ENCODE data around the gene PMAIP1.
"Not testable (repeated sequence)": the region's sequence is repeated elsewhere in the genome, so short reads cannot be mapped to it uniquely, and the experiment has no call there.

PMAIP1 gene

DNA sequence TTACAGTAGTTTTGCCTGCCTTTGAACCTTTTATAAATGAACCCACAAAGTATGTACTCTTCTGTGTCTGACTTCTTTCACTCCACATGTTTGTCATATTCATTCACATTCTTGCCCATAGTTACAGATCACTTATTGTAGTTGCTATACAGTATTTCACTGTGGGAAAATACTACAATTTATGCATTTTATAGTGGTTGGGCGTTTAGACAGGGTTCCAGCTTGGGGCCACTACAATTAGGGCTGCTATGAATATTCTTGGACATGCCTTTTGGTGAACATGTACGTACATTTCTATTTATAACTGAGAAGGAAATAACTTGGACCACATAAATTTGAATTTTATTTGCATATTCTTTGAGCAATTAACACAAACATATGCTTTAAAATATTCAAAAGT, 15.4 kb upstream of the PMAIP1 start:
- no peak for DNase-seq (ENCODE audit: low spot score)

DNA sequence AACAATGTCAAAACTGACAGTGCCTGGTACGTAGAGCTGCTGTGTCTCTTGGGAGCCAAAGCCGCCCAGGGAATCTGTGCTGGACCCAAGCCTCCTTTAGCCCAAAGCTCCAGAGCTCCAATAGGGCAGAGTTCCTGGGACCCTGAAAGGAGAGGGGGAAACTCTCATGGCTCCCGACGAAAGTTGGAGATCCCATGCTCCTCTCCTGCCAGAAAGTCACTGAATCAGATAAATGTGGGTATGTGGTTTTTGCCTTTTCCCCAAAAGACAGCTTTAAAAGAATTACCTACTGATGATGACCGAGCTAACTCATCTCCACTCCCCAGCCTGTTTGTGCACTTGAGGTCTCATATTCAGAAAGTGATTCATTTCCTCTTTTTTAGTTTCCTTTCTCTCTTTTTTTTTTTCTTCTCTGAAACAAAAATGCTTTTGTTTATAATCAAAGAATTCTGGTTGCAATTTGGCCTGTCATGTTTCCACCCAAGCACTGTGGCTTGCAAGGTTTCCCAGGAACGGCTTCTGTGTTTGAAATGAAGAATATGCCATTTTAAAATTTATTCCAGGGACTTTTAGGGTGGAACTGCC, 14.1 kb upstream of the PMAIP1 start:
- peak; percentile 44 for DNase-seq (ENCODE audit: low spot score)

DNA sequence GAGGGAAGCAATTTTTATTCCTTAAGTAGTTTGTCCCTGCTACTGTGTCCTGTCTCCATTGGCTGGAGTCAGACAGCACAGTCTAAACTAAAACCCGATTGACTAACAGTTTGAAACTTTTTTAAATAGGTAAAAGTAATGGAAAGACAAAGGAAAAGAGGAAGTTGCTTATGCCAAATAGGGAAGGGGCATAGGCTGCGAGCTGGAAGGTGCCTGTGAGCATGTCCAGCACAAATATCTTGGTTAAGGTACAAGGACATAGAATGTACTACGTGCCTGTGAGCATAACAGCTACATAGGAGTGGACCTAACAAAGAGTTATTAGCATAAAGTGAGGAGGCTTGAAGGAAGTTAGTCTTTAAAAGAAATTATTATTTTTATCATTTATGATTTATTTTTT, 13.4 kb upstream of the PMAIP1 start:
- not testable (repeated sequence) for DNase-seq (ENCODE audit: low spot score)

- DNase-seq (ENCODE audit: low spot score), result no peak
These were observed 7.7 kb upstream of the PMAIP1 start for GRCh38 chr18:59892123-59892522.

DNA sequence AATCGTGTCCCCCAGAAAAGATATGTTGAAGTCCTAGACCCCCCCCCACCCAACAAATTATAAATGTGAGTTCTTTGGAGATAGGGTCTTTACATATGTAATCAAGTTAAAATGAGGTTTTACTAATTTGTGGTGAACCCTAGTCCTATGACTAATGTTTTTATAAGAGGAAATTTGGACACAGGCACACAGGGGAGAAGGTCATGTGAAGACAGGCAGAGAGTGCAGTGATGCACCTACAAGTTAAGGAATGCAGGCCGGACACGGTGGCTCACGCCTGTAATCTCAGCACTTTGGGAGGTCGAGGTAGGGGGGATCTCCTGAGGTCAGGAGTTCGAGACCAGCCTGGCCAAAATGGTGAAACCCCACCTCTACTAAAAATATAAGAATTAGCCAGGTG, 5.8 kb upstream of the PMAIP1 start:
- DNase-seq (ENCODE audit: low spot score), result no peak

GRCh38 chr18:59897321-59897954, 2.4 kb upstream of the PMAIP1 start:
- no peak for DNase-seq (ENCODE audit: low spot score)

DNA sequence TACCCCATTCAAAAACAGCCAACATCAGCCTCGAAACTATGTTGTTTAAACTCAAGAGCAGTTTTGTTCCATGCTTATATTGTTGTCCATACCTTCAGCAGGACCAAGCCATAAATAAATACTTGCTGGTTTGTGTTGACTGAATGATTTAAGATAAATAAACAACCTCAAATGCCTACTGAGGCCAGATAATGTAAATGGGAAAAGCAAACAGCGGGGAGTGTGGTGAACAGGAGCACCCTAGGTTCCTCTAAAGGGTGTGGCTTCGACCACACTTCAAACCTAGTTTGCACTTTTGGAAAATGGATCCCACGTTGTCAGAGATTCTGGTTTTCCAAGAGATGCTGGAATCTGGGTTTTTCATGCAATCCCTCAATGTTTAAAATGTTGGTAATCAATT, 1.7 kb upstream of the PMAIP1 start:
- no peak for DNase-seq (ENCODE audit: low spot score)

DNA sequence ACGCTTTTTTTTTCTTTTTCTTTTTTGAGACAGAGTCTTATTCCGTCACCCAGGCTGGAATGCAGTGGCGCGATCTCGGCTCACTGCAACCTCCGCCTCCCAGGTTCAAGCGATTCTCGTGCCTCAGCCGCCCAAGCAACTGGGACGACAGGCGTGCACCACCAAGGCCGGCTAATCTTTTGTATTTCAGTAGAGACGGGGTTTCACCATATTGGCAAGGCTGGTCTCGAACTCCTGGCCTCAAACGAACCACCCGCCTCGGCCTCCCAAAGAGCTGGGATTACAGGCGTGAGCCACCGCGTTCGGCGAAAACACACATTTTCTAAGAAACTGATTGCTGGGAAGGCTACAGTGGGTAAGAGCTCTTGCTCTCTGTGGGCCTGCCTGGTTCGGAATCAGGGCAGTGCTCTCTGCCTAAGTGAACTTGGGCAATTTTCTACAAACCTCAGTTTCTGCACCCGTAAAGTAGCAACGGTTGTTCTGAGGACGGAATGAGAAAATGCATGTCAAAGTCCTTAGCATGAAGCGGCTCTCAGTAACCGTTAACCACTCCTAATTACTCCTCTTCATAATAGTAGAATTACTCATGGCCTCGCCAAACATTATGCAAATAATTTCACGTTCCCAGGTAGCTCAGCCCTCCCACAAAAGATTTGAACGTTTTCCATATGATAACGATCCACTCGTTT, 1.0 kb upstream of the PMAIP1 start:
- DNase-seq (ENCODE audit: low spot score), result no peak

- peak; percentile 51 for DNase-seq (ENCODE audit: low spot score)
These were observed 679 bp downstream of the PMAIP1 start for GRCh38 chr18:59900222-59901128.

DNA sequence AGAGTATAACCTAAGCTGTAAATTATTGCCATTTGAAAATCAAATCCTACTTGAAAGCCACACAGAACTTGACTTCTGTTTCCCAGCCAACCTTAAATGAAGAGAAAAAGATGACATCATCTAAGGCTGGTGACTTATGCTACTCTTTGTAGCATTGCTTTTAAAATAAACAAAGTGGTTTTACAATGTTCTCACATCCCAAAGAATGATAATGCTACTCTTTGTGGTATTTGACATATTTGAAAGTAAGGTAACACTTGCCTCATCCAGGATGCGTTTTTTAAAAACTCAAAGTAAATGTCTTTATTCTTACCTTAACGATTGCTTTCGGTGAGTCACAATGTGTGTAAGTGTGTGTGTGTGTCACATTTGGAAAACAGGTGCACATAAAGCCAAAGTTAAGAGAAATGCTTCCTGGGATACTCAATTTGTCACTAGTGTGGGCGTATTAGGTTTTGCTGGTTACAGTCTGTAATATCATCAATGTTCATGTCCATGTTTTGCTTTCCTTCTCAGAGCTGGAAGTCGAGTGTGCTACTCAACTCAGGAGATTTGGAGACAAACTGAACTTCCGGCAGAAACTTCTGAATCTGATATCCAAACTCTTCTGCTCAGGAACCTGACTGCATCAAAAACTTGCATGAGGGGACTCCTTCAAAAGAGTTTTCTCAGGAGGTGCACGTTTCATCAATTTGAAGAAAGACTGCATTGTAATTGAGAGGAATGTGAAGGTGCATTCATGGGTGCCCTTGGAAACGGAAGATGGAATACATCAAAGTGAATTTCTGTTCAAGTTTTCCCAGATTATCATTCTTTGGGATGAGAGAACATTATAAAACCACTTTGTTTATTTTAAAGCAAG, 2.6 kb downstream of the PMAIP1 start:
- peak; percentile 58 for DNase-seq (ENCODE audit: low spot score)

GRCh38 chr18:59902993-59903610, 3.3 kb downstream of the PMAIP1 start:
- DNase-seq (ENCODE audit: low spot score), result no peak

DNA sequence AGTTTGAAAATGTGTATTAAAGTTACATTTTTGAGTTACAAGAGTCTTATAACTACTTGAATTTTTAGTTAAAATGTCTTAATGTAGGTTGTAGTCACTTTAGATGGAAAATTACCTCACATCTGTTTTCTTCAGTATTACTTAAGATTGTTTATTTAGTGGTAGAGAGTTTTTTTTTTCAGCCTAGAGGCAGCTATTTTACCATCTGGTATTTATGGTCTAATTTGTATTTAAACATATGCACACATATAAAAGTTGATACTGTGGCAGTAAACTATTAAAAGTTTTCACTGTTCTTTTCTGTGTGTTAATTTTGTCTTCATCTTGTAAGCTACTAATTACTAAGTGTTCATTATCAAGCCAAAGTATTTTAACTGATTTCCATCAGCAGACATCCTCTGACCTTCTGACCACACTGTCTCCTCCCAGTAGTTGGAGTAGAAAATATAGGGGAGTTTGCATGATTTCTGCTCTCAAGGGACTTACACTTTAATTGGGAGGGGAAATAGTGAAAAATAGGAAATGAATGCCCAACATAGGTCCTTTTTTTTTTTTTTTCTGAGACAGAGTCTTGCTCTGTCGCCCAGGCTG, 4.3 kb downstream of the PMAIP1 start:
- DNase-seq (ENCODE audit: low spot score), result no peak

- DNase-seq (ENCODE audit: low spot score), result no peak
These were observed 5.9 kb downstream of the PMAIP1 start for GRCh38 chr18:59905686-59906091.

DNA sequence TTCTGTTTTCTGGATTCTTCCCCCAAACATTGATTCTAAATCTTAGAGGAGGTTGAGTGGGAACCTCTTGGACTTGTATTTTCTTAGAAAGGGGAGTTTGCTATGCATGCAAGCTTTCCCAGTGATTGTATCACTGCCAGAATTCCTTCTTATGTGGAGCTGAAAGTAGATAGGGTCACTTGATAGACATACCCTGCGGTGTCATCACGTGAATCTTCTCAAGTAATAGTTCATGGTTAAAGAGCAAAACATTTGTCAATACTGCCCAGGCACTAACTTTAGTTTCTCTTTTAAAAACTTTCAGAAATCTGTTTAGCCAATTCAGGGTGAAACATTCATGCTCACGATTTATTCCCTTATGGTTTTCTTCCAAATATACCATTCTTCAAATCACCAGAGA, 6.4 kb downstream of the PMAIP1 start:
- no peak for DNase-seq (ENCODE audit: low spot score)

DNA sequence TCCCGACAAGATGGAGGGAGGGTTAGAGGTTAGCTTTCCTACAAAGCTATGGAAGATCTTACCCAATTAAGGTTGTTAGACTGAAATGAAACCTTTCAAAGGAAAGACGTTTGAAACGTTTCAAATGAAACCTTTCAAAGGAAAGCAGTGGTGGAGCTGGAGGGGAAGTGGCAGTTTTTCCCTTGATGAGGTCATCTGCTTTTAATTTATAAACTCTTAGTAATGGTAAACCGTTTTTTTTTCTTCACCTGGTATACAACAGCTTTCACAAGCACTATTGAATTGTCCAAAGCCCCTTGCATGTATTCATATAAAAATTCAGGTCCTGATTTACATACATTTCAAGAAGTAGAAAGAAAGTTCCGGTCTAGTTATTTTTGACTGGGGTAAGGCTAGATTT, 7.4 kb downstream of the PMAIP1 start:
- DNase-seq (ENCODE audit: low spot score), result no peak

- DNase-seq (ENCODE audit: low spot score), result no peak
These were observed 7.9 kb downstream of the PMAIP1 start for GRCh38 chr18:59907660-59908059.

DNA sequence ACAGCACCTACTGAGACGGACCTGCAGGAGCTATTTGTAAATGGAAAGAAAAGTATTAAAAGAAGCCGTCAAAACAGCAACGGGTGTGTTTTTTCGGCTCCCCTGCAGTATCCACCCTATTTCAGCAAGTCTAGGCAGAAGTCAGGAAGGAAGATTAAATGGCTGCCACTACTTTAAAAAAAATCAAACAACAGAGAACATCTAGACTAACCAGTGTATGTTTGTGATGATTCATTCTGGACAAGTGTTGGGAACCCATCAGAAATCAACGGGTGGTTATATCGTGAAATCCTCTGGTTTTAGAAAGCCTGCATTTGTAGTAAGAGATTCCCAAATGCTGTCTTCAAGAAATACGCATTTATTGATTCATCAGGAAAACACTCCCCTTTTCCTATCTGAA, 9.0 kb downstream of the PMAIP1 start:
- no peak for DNase-seq (ENCODE audit: low spot score)

- no peak for DNase-seq (ENCODE audit: low spot score)
These were observed 9.7 kb downstream of the PMAIP1 start for GRCh38 chr18:59909289-59910036.

DNA sequence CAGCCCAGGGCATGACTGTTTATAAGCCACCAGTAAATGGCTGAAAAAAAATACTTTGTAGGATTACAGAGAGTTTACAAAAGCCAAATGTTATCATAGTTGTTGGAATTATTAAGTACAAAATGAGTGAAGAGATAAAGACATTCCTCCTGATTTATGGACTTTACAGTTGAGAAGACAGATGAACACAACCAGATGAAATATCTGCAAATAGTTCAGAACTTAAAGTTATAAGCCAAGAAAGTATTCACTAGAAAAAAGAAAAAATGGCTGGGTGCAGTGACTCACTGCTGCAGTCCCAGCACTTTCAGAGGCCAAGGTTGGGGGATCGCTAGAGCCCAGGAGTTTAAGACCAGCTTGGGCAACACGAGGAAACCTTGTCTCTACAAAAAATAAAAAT, 11.2 kb downstream of the PMAIP1 start:
- no peak for DNase-seq (ENCODE audit: low spot score)

DNA sequence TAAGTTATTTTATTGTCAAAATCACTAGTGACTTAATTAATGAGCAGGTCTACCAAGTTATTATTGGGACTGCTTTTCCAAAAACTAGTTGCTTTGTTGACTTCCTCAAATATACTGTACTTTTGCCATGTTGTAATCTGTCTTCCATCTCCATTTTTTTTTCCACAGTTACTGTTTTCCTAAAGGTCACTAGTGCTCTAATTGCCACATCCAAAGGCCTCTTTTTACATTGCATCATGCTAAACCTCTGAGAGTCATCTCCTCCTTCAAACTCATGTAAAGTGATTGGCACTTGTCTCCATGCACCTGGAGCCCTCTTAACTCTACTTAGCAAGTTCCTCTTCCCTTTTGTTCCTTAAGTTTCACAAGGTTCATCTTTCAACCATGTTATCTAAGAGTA, 11.8 kb downstream of the PMAIP1 start:
- no peak for DNase-seq (ENCODE audit: low spot score)

All from AG08396 (cell line).